ENCODE data around the gene DUS3L.

The DUS3L gene

DNA sequence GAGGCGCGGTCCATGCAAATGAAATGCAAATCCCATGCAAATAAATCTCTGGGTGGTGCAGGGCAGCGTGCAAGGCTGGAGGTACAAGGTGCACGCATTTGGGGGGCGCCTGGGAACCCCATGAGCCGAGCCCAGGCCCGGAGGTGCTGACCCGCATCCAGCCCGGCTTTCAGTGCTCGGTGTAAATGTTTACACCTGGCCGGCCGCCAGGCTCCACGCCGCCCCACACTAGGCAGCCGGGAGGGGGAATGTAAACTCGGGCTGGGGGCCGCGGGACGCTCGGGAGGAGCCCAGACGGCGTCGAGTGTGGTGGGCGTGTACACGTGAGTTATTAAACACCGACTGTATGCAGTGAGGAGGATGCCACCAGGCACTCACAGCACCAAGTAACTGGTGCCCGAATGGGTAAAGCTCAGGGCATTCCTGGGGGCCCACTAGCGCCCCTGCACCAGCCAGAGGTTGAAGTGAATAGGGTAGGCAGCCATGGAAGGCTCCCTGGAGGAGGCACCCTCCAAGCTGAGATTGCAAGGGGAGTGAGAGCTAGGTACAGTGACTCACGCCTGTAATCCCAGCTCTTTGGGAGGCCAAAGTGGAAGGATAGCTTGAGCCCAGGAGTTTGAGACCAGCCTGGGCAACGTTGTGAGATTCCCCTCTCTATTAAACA is 31.4 kb upstream of the DUS3L start:
- DNase-seq: no peak

DNA sequence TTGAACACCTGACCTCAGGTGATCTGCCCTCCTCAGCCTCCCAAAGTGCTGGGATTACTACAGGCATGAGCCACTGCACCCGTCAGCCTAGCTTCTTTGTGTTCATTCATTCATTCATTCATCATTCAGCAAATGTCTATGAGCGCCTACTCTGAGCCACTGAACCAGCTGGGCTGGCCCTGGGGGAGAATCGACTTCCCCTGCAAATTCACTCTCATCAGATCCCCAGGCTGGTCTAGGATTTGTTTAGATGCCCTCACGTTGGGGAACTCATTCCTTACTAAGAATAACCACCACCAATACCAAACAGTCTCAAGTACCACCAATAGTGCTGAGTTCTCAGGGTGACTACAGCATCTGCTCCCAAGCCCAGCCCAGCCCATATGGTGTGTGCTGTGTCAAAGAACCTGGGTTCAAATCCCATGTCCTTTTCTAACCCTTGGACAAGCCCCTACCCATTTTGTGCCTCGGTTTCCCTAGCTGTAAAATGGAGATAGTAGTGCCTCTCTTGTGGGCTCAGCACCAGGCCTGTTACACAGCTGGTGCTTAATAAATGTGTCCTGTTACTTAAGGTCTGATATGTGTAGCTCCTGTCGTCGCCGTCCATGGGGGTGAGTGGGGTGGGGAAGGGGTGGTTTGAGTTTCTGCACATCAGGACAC is 30.7 kb upstream of the DUS3L start:
- no peak for DNase-seq

DNA sequence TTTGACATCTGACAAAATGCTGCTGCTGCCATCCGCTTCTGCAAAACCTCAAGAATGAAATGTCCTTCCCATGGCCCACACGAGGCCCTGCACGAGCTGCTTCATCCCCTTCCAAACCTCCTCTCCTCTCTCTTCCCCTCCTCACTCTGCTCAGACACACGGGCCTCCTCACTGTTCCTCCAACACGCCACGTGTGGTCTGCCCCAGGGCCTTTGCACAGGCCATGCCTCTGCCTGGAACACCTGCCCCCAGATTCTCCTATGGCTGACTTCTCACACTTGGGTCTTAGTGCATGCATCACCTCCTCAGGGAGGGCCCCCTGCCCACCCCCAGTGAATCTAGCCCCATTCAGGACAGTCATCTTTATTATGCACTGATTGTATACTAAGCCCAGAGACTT is 29.8 kb upstream of the DUS3L start:
- no peak for DNase-seq

DNA sequence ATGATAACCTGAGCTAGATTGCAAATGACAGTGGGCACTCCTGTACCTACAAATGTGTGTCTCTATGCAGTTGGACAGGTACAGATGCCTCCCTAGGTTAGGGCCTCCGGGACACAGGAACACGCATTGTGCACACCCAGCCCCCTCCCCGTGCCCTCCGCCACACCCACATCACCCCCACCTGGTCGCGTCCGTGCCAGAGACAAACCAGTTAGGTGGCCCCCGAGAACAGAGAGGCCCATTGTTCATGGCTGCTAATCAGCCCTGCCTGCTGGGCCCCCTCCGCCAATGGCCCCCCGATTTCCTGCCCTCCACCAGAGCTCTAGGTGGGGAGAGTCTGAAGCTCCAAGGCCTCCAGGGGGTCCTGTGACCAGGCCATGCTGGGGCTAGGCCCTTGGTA is 27.6 kb upstream of the DUS3L start:
- DNase-seq: no peak

DNA sequence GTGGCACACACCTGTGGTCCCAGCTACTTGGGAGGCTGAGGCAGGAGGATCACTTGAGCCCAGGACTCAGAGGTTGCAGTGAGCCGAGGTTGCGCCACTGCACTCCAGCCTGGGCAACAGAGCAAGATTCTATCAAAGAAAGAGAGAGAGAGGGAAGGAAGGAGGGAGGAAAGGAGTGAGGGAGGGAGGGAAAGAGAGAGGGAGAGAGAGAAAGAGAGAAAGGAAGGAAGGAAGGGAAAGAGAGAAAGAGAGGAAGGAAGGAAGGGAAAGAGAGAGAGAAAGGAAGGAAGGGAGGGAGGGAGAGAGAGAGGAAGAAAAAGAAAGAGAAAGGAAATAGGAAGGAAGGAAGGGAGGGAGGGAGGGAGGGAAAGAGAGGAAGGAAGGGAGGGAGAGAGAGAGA is 26.3 kb upstream of the DUS3L start:
- DNase-seq: no peak

DNA sequence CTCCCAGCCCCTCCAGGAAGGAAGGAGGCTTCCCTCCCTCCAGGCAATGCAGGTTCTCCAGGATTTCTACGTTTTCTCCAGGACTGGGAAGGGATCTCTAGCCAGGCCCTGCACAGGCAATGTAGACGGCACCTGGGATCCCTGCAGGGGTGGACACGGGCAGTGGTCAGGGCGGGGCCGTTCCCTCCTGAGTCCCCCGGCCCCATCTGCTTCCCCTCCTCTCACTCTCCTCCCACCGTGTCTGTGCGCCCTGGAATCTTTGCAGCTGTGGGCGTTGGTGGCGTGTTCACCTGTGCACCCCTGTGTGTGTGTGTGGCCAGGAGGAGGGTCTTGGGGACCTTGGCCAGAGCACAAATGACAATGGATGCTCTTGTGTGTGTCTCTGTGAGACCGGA is 23.9 kb upstream of the DUS3L start:
- DNase-seq: no peak

DNA sequence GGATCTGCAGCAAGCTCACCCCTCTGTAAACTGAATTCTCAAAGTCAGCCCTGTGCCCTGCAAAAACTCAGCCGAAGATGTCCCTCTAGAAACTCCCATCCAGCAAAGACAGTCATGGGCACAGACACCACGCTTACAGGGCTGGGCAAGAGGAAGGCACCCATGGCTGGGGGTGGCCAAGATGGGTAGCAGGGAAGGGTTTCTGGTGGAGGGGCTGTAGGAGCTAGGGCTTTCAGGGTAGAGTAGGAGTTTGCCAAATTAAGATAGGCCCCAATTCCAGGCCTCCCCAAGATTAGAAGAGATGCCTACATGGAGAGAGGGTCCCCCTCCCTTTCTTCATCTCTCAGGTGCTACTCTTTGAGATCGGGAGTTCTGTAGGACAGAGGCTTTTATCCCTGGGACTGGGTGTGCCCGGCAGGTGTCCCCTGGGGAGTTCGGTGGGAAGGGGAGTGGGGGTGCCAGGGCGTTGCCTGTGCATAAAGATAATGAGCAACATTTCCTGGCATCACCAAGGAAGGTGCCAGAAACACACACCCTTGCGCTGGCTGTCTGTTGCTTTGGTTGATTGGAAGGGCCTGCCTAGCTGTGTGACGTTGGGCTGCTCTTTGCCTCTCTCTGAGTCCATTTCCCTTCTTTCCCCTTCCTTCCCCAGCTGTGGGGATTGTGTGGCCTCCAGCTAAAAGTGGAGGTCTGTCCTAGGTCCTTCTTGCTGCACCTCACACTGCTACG is 23.3 kb upstream of the DUS3L start:
- DNase-seq: no peak

DNA sequence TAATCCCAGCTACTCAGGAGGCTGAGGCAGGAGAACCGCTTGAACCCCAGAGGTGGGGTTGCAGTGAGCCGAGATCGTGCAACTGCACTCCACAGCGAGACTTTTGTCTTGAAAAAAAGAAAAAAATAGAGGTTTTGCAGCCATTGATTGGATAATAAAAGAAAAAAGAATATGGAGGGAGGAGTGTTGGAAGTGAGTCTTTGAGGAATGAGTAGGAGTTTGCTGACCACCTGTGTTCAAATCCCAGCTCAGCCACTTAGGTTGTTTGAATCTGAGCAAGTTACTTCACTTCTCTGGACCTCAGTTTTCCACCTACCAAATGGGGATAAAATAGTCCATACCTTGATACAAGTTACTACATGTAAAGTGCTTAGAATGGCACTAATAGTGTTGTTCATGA is 20.2 kb upstream of the DUS3L start:
- no peak for DNase-seq

DNA sequence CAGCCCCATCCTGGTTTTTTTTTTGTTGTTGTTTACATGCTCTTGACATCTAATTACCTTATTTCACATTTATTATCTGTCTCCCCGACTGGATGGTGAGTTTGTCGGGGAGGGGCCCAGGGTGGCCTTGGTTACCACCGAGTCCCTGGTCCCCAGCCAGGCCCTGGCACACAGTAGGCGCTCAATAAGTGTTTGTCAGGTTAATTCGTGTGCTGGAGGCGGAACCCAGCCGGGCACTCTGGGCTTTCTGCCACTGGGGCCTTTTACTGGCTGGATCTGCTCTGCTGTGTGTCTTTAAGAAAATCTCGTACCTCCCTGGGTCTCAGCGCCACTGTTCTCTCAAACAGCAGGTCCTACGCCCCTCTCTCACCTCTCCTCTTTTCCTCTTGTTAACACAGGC is 18.5 kb upstream of the DUS3L start:
- no peak for DNase-seq

DNA sequence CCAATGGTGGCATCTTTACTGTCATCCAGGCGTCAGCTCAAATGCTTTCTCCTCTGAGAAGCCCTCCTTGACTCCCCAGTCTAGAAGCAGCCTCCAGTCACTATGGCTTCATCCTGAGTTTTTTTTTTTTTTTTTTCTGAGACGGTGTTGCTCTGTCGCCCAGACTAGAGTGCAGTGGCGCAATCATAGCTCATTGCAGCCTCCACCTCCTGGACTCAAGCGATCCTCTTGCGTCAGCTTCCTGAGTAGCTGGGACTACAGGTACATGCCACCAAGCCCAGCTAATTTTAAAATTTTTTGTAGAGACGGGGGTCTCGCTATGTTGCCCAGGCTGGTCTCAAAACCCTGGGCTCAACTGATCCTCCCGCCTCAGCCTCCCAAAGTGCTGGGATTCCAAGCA is 18.1 kb upstream of the DUS3L start:
- peak; percentile 30 for DNase-seq

DNA sequence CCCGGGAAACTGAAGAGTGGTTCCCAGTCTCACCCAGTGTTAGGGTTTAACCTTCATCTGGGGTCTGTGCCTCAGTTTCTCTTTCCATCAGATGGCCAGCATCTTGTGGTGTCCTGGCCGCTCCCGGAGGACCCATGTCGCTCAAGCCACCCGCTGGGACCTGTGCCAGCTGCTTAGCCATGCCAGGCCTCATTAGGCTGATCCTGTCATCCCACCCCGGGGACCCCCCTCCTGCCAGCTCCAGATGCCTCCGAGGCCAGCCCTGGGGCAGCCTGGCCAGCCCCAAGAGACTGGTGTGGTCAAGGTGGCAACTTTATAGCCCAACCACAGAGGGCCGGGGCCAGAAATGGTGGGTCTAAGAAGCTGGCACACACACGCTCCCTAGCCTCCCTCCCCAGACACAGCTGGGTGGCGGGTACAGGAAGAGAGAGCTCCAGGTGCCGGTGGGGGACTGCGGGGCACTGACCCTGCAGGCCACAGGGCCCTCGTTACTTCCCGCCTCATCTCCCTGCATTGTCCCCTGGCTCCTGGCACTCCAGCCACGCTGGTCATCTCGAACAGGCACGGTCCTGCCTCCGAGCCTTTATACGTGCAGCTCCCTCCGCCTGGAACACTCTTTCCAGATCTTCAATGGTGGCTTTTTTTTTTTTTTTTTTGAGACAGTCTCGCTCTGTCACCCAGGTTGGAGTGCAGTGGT is 17.3 kb upstream of the DUS3L start:
- DNase-seq: no peak

DNA sequence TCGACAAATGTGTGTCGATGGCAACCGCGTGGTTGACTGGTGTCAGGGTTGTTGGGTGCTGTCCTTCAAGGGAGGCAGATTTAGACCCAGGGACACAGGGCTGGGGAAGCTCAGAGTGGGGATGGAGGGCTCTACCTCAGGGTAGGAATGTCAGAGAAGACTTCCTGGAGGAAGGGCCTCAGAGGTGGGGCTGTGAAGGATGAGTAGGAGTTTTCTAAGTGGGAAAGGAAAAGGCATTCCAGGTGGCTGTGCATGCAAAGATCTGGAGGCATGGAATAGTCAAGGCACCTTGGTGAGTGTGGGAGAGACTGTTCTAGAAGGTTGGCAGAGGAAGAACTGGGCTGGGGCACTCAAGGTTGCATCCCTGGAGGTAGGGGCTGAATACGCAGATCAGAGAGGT is 15.9 kb upstream of the DUS3L start:
- no peak for DNase-seq

DNA sequence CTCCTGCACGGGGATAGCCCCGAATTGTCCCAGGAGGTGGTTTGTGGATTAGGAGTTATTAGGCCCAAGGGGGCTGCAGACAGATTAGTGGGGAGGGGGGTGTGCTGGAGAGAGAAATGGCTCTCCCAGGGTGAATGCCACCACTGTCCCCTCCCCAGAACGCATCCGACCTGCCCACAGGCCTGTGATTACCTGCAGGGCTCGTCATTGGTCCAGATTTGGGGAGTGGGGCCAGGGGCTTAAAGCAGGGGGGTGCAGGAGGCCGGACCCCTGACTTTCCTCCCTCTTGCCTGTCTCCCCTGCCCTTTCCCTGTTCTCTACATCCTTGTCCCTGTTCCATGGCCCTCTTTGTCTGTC is 15.1 kb upstream of the DUS3L start:
- DNase-seq: no peak

DNA sequence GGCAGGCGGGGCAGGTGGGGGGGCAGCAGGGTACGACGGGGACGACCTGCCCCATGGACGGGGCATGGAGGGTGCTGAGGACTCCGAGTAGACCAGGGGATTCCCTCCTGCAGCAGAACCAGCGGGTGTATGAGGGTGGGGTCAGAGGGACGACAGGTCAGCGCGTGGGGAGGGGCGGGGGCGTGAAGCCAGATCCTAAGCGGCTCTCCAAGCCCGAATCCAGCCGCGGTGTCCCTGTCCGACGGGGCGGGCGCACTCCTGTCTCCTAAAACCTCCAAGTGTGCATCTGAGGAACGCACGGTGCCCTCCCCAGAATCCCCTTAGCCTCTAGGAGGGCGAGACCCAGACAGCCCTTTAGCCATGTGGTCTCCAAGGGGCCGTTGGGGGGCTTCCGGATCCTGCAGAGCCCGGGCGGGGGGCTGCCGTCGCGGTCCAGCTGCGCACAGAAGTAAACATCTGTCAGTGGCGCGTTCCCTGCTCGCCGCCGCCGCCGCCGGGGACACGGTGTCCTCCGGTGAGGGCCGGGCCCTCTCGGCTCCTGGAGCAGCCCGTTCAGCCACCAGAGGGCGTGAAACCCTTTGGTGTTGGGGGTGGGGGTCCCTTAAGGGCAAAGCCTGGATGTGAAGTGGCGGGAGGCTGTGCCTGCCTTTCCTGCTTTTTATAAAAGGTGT is 14.6 kb upstream of the DUS3L start:
- DNase-seq: no peak

DNA sequence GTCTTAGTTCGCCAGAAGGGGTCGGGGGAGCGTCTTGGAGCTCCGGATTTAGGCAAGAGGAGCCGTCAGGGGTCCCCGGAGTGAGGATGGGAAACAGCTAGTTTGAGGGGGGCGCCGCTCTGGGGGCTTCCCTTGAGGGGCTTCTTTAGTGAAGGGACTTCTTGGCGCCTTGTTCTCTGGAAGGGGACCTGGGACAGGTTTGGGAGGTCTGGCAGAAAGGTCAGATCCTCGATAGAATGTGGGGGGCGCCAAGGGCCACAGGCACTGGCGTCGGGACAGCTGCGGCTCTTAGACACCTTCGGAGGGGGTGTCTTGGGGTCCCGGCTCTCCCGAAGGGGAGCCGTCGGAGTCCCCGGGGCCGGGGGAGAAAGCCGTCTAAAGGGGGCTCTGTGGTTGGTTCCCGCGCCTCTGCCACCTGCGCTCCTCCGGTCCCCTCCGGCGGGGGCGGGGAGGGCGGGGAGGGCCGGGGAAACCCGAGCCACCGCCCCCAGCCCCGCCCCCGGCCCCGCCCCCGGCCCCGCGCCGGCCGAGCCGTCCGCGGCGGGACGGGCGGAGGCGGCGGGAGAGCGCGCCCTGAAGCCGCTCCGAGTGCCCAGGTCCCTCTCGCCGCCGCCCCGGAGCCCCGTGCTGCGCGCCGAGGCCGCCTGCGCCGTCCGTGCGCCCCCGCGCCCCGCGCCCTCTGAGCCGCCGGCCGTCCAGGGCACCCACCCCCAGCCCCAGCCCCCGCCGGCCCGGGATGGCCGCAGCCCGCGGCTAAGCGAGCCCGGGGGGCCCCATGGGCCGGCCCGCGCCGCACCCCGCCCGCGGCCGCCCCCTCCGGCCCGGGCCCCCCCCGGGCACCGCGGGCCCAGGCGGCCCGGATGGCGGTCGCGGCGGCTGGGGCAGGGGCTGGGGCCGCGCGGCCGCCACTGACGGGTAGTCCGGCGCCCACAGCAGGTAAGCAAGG is 13.8 kb upstream of the DUS3L start, which contains the start of gene NRTN:
NRTN (plus strand) TSS at position 552 of the 946 bp plus-strand sequence. CDS start 19,099 bp downstream, outside the sequence.
- no peak for DNase-seq

DNA sequence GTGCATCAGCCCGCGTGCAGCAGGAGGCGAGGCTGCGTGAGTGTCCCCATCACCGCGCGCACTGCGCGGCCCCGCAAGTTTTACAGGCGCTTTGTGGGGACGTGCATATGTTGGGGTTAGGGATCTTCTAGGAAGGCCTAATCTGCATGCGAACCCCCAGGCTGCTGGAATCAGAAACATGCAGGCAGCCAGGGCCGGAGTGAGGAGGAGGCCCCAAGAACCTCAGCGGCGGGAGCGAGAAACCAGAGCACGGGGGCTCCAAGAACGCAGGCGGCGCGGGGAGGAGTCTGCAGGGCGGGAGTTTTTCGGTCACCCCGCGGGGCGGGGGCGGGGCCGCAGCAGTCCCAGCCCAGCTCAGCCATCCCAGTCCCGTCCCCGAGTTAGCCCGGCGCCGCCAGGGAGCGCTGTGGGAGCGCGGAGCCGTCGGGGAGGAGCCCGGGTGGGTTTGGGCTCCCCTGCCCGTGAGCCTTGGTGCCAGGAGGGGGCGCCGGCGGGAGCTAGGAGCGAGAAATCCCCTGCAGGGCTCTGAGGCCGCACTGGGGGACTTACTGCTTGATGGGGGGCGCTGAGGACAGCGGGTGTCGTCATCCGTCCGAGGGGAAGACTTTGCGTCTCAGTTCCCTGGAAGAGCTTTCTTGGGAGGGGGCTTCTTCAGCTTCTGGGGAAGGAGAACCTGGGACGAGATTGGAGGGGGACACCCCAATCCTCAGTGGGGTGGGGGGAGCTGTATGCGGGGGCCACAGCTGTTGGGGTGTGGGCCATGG is 13.0 kb upstream of the DUS3L start:
- DNase-seq: no peak

DNA sequence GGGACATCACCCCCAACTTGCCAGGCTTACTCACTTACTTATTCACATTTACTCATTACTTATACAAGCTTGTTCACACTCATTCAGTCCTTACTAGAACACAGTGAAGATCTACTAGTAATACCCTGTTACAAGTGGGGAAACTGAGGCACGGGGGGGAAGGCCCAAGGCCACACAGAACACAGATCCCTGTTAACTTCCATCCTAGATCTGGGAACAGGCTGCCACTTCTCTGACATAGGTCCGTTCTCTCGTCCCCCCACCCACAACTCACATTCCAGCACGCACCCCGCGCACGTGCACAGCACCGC is 12.4 kb upstream of the DUS3L start:
- DNase-seq: no peak

DNA sequence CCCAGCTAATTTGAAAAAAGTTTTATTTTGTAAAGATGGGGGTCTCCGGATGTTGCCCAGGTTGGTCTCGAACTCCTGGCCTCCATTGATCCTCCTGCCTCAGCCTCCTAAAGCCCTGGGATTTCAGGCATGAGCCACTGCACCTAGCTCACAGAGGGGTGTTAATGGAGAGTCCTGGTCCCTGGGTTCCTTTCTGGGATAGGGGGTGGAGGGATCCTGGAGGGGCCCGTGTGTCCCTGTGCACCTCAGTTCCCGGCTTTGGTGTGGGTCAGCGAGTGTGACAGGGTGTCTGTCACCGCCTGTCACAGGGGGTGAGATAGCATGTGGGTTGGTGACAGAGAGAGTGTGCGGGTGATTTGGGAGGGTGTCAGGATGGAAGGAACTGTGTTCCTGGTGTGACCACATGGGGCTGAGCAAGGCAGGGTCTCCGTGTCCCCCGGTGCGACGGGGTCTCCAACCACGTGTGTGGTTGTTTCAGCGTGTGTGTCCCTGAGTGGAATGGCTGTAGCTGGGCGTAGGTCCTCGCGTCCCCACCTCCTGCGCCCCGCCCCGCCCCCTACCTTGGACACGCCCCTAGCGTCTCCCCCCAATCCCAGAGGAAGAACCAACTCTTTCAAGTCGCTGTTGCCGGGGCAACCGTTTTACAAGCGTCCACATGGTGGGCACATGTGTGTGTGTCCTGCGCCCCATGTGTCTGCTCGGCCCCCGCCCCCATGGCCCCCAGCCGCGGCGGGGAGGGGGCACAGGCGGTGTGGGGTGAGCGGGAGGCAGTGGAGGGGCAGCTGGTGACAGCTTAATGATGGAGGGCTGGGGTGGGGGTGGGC is 11.0 kb upstream of the DUS3L start:
- DNase-seq: no peak

DNA sequence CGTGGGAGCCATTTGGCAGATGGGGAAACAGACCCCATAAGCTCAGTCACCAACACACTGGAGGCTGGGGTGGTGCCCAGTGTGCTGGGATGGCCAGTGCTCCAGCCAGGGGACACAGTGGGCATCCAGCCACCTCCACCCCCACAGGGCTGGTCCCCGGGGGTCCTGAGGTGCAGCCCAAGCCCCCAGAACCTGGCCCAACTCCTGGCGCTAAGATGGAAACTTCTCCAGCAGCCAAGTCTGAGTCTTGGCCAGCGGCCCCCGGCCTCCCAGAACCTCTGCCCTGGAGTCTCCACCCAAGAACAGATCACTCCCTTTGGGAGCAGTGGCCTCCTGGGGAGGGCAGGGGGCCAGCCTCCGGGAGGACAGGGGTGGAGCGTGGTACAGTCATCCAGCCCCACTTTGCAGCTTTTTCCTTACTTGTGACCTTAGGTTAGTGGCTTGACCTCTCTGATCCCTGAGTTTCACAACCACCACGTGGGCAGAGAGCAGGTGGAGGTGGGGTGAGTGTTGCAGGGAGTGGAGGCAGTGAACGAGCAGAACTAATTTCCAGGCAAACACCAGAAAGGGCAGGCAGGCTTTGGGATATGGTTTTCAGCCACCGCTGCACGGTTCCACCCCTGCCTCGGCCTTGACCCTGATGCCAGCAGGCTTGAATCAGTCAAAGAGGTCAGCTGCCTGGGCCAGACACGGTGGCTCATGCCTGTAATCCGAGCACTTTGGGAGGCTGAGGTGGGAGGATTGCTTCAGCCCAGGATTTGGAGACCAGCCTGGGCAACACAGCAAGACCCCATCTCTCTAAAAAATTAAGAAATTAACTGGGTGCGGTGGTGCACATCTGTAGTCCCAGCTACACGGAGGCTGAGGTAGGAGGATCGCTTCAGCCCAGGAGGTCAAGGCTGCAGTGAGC is 9.7 kb upstream of the DUS3L start:
- no peak for DNase-seq
